ENCODE measurements around the gene FNBP1. TPM values are rescaled to one million over a fixed set of nuclear protein-coding genes. Genes with fewer than 3 reads are reported as not detected.
"Not testable (repeated sequence)": the region's sequence is repeated elsewhere in the genome, so short reads cannot be mapped to it uniquely, and the experiment has no call there.

FNBP1 gene
- total RNA-seq, 6 experiments from 2014 or later: 11.7 to 27.1 (median 15.9) TPM

DNA sequence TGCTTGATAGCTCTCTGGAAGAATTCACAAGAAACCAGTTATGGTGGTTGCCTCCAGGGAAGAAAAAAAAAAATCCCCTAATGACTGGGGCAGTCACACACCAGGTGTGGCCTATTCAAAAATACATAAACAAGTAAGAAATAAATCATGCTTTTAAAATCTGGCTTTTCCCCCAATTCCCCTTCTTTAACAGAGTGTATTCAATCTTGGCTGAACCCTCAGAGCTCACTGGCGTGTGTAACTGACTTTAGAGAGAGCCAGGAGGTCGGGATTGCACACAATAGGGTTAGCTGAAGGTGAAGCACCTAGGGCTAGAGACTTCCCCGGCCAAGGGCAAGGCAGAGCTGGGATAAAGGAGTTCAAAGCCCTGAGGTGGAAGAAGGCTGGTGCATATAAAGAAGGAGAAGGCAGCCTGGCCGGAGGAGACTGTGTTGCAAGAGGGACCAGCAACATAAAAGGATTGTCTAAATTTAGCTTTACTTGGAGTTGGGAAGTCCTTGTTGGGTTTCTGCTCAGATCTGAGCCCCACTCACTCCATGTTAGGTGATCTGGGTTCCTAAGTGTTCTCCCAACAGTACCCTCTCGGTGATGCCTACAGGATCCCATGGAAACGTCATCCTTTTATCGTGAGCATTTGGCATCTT is 19.7 kb downstream of the FNBP1 start:
- ATAC-seq: peak; percentile 24 to 80 (median 50)
- intact Hi-C loops (cut with DNase I): no loop called here
- DNase-seq: peak in 1 of 3 donors; percentile 68
- Histone ChIP-seq H3K4me3 (no peak overlapping the region), H3K27ac (peak overlapping the region in 1 of 3 donors; percentile 65), H3K4me1 (peaks cover 0 to 26% (median 7%) of the 10 kb centered on the region in 4 donors), H3K36me3 (no peaks in the 10 kb centered on the region), H3K27me3 (no peaks in the 10 kb centered on the region), H3K9me3 (no peaks in the 10 kb centered on the region)
- WGBS (ENCODE audit: insufficient coverage, low coverage, low lambda C conversion rate, missing lambda C conversion rate): 31% methylated on average over 6 of the region's 7 CpGs
- TF ChIP-seq, protein P1, sequence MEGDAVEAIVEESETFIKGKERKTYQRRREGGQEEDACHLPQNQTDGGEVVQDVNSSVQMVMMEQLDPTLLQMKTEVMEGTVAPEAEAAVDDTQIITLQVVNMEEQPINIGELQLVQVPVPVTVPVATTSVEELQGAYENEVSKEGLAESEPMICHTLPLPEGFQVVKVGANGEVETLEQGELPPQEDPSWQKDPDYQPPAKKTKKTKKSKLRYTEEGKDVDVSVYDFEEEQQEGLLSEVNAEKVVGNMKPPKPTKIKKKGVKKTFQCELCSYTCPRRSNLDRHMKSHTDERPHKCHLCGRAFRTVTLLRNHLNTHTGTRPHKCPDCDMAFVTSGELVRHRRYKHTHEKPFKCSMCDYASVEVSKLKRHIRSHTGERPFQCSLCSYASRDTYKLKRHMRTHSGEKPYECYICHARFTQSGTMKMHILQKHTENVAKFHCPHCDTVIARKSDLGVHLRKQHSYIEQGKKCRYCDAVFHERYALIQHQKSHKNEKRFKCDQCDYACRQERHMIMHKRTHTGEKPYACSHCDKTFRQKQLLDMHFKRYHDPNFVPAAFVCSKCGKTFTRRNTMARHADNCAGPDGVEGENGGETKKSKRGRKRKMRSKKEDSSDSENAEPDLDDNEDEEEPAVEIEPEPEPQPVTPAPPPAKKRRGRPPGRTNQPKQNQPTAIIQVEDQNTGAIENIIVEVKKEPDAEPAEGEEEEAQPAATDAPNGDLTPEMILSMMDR (IDR thresholded peaks at IDR 0.05): no peak
- no peak for TF ChIP-seq POLR2A (IDR thresholded peaks at IDR 0.05)

DNA sequence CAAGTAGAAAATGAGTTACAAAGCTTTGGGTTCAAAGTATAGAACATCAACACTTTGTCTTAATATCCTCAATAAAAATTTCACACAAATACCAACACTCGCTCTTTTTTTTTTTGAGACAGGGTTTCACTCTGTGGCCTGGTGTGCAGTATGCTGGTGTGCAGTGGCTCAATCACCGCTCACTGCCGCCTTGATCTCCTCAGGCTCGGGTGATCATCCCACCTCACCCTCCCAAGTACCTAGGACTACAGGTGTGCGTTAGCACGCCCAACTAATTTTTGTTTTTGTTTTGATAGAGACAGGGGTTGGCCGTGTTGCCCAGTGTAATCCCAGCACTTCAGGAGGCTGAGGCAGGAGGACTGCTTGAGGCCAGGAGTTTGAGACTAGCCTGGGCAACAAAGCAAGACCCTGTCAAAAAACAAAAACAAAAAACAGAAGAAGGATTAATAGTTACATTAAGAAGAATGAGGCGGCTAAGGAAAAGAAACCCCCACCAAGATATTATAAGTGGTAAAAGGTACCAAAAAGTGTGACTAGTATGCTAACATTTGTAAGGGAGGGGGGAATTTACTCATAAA is 20.3 kb downstream of the FNBP1 start:
- ATAC-seq: no peak
- Histone ChIP-seq H3K27me3 (no peaks in the 10 kb centered on the region), H3K4me3 (no peak overlapping the region), H3K27ac (peak overlapping the region in 1 of 3 donors; percentile 65), H3K4me1 (peaks cover 0 to 22% (median 6%) of the 10 kb centered on the region in 4 donors), H3K36me3 (no peaks in the 10 kb centered on the region), H3K9me3 (no peaks in the 10 kb centered on the region)
- DNase-seq: no peak
- 79% methylated on average over 7 of the region's 8 CpGs for WGBS (ENCODE audit: insufficient coverage, low coverage, low lambda C conversion rate, missing lambda C conversion rate)
- intact Hi-C loops (cut with DNase I): no loop called here
- no peak for TF ChIP-seq POLR2A (IDR thresholded peaks at IDR 0.05)
- TF ChIP-seq, protein P1 (IDR thresholded peaks at IDR 0.05): no peak

DNA sequence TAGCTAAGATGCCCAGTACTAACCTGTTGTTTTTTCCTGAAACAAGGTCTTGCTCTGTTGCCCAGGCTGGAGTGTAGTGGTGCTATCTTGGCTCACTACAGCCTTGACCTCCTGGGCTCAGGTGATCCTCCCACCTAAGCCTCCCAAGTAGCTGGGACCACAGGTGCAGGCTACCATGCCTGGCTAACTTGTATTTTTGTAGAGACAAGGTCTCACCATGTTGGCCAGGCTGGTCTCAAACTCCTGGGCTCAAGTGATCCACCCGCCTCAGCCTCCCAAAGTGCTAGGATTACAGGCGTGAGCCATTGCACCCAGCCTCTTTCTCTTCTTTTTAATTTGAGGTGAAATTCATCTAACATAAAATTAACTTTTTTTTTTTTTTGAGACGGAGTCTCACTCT is 21.1 kb downstream of the FNBP1 start:
- WGBS (ENCODE audit: insufficient coverage, low coverage, low lambda C conversion rate, missing lambda C conversion rate): 100% methylated on average over 3 of the region's 3 CpGs
- H3K4me3 ChIP-seq; H3K27ac ChIP-seq; H3K9me3 ChIP-seq; DNase-seq; H3K27me3 ChIP-seq; H3K36me3 ChIP-seq; intact Hi-C loops (cut with DNase I); ATAC-seq: not testable (repeated sequence)
- H3K4me1 ChIP-seq: peaks cover 0 to 22% (median 6%) of the 10 kb centered on the region in 4 donors

DNA sequence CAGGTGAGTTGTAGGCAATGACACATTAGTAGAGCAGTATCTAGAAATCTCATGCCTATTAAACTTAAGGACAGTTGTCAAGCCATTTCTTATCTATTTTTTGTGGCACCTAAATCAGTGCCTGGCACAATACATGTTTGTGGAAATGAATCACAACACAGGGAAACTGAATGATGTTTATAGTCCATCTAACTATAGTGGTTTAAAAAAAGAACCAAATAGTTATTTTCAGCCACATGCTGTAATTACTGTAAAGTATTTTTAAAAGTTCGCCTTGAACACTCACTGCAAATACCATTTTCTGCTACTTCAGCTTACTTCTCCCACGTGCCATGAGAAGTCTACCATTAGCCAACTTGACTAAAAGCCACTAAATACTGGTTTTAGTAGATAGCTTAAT is 21.9 kb downstream of the FNBP1 start:
- Histone ChIP-seq H3K36me3 (no peaks in the 10 kb centered on the region), H3K9me3 (no peaks in the 10 kb centered on the region), H3K4me1 (peaks cover 0 to 22% (median 6%) of the 10 kb centered on the region in 4 donors), H3K27me3 (no peaks in the 10 kb centered on the region), H3K4me3 (no peak overlapping the region), H3K27ac (no peak overlapping the region)
- no peak for DNase-seq
- ATAC-seq: peak in 1 of 4 donors; percentile 14
- WGBS (ENCODE audit: insufficient coverage, low coverage, low lambda C conversion rate, missing lambda C conversion rate): 63% methylated on average over 2 of the region's 2 CpGs
- TF ChIP-seq POLR2A (IDR thresholded peaks at IDR 0.05): no peak
- intact Hi-C loops (cut with DNase I): no loop called here

DNA sequence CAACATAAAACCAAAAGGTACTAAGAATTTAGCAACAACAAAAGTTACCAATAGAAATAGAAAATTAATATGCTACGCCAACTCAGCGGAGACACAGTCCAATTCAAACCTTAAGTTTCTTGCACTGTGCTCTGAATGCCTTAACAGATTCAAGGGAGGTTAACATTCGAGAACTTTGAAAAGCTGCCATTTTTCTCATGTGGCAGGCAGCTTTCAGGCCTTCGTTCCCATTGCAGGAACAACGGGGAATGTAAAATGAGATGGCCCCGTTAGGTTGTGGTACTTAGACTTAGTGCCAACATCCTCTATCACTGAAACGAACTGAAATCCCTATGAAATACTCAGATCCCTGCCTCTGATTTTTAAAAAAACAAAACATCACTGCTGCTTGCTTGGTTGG is 22.4 kb downstream of the FNBP1 start:
- intact Hi-C loops (cut with DNase I): no loop called here
- H3K4me3 ChIP-seq: no peak overlapping the region
- DNase-seq (no peak), ATAC-seq (no peak)
- TF ChIP-seq, protein P1 (IDR thresholded peaks at IDR 0.05): no peak
- TF ChIP-seq POLR2A (IDR thresholded peaks at IDR 0.05): no peak
- no peak overlapping the region for H3K27ac ChIP-seq
- peaks cover 0 to 22% (median 6%) of the 10 kb centered on the region in 4 donors for H3K4me1 ChIP-seq
- WGBS (ENCODE audit: insufficient coverage, low coverage, low lambda C conversion rate, missing lambda C conversion rate): 71% methylated on average over 7 of the region's 7 CpGs
- H3K27me3 ChIP-seq: no peaks in the 10 kb centered on the region
- no peaks in the 10 kb centered on the region for H3K9me3 ChIP-seq
- no peaks in the 10 kb centered on the region for H3K36me3 ChIP-seq
